GM19099 (cell line): ENCODE results near the gene USP46.

Experiments
- POLR2A ChIP-seq: IDR thresholded peaks from 3 replicates; pipeline ENCODE4 v1.6.1; 2011; ENCODE audit warnings: low read depth; ENCODE audit not compliant: insufficient read length; ENCODE audit errors: extremely low read depth

USP46 gene

DNA sequence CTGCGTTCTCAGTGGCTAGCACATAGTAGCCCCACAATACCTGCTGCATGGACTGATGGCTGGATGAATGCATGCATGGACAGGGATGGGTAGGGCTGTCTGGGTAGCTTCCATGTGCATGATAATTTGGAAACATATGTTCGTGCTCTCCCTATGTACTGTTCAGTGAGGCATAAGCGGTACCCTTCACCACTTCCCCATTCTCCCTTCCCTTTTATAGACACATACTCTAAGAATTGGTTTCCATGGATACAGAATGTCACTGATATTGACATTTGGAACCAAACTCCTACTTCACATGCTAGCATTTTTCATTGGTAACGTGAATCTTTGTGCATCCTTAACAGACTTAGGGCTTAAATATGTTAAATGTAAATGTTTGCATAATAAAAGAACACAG, 20.4 kb downstream of the USP46 start:
- no peak for TF ChIP-seq POLR2A

DNA sequence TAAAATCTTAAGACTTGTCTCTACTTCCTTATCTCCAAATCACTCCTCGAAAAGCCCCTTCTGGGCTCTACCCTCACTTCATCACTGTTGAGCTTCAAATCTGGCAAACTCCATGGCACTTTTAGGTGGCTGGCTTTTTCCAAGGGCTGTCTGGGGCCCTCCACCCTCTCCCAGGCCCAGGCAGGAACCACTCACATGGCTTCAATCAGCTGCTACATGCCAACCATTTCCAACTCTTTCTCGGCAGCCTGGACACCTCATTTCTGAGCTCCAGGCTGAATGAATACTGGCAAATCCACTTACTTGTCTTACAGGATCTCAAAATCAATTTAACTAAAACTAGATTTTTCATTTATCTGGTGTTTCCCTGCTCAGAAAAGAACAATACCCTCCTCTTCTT, 22.0 kb downstream of the USP46 start:
- no peak for TF ChIP-seq POLR2A

DNA sequence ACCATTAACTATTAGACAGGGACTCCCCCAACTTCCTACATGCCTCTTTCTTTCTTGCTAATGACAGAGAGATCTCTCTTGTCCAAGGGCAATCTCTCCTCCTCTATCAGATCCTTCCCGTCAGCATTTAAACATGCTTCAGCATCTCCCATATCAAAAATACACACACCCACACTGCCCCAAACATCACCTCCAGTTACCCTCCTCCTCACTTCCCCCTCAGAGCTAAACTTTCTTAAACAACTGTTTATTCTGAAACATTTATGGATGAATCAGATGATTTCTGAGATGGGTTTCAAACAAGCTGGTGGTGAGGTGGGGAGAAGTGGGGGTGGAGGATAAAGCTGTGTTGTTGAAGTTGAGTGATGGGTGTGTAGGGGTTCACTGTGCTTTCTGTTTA, 23.5 kb downstream of the USP46 start:
- TF ChIP-seq POLR2A, result no peak

DNA sequence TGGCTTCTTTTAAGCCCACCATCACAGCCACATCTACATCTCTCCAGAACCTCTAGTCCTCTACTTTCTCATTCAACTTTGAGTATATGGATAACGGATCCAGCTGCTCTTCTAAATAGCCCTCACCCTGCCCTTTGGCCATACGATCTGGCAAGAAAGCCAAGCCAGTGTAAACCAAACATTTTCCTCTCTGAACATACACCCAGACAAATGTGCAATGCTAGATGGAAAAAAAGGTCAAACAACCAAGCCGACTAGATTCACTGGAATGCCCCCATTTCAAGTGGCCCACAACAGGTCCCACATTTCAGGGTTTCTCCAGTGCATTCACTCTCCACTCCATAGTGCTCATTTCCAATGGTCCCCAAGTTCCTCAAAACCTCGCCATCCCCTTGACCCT, 24.0 kb downstream of the USP46 start:
- TF ChIP-seq POLR2A, result no peak

DNA sequence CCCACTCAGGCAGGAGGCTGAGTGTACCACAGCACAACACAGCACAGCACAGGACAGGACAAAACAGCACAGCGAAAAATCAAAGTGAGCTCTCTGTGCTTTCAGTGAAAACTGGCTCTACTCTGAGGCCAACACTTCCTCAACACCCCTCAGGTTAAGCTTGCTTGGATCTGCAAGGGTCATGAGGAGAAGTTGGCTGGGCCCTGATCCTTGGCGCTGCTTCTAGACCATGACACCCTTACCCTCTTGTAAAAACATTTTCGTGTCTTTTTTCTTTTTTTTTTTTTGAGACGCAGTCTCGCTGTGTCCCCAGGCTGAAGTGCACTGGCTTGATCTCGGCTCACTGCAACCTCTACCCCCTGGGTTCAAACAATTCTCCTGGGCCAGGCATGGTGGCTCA, 25.3 kb downstream of the USP46 start:
- TF ChIP-seq POLR2A, result no peak

DNA sequence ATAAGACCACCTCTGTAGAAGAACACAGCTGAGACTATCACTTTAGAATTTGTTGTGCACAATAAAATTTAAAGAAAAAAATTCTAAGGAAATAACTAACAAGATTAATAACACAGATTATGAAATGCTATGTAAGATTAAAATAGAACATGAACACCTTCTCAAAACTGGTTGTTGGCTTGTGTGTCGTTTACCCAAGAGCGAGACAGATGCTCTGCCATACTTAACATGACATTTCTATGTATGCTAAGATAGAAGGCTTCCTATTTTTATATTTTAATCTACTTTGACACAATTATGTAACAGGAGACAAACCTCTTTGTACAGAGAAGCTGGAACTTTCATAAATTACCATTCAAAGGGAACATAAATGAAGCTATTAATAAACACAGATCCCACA, 30.1 kb downstream of the USP46 start:
- no peak for TF ChIP-seq POLR2A

DNA sequence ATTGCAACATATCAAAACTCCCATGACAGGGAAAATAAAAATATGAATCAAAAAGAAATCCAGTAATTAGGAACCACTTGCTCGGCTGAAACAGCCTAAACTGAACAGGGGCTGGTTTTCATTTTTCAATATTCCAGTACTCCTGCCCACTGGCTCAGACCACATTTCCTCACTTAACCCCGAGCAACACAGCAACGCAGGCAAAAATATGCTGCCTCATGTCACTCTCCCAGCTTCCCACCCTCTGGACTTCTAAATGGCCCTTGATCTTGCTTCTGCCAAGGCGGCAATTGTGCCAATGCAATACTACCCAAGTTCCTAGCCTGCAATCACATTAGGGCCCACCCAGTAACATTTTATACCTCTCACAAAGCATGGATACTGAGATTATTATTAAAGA, 30.6 kb downstream of the USP46 start:
- no peak for TF ChIP-seq POLR2A

DNA sequence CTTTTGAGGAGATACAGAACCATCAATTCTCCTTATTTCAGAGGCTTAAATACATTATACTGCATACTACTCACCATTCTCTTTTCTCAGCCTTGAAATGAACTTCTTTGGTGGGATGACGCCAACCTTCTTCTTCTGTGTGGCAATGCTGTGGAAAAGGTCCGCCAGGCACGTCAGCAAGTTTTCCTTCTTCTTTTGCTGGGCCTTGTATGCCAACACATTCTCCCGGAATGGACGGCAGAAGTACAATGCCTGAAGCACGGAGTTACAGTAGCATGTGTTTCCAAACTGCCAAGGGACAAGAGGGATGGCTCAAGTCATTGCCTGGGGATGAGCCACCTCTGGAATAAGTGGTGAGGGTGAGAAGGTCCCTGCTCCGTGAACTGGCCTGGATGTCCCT, 31.2 kb downstream of the USP46 start:
- no peak for TF ChIP-seq POLR2A

DNA sequence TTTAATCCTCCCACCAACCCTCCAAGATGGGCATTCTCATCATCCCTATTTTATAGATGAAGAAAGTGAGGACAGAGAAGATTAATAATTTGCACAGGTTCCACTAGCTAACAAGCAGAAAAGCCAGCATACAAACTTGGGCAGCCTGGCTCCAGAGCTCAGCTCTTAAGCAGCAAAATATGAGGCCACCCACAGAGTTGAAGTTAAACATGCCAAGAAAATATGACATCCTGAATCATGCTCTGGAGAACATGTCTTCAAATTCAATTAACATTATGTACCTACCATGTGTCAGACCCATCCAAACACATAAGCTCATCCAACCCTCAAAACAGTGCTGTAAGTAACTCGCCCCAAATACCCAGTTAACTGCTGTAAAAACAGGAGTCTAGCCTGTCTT, 33.9 kb downstream of the USP46 start:
- TF ChIP-seq POLR2A, result no peak

DNA sequence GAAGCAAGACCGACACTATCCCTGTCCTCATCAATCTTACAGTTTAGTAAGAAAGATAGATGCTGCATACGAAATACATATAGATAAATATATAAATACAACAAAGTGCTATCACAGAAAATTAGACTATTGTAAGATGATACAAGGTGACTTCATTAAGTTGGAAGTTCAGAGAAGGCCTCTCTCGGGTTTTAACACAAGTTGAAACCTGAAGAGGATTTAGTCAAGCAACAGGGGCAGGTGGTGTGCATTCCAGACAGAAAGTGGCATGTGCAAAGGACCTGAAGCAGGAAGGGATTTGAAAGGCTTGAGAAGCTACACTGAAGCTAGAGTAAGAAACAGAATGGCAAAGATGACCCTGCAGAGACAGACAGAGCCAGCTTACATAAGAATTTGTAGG, 36.5 kb downstream of the USP46 start:
- no peak for TF ChIP-seq POLR2A

DNA sequence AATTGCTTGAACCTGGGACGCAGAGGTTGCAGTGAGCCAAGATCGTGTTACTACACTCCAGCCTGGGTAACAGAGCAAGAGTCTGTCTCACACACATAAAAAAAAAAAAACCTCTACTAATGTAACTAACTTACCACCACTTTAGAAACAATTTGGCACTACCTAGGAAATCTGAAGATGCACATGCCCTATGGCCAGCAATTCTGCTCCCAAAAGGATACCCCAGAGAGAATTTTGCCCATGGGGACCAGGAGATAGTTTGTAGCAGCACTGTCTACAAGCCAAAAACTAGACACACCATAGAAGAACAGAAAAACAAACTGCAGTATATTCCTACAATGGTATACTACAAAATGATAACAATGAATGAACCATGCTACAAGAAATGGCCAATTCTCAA, 37.5 kb downstream of the USP46 start:
- TF ChIP-seq POLR2A, result no peak

DNA sequence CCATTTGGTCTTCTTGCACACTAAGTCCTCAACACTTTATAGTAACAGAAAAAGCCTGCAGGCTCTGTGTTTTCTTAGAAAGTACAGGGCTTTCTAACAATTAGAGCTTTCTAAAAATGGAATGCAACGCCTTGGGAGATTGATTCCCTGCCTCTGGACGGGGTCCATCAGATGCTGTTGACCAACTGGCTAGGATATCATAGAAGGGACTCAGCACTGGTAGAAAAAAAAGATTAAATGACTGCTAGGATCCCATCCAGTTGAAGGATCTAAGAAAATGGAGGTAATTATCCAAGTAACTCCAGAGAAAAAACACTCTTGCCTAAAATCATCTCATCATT, 39.5 kb downstream of the USP46 start:
- TF ChIP-seq POLR2A, result no peak

DNA sequence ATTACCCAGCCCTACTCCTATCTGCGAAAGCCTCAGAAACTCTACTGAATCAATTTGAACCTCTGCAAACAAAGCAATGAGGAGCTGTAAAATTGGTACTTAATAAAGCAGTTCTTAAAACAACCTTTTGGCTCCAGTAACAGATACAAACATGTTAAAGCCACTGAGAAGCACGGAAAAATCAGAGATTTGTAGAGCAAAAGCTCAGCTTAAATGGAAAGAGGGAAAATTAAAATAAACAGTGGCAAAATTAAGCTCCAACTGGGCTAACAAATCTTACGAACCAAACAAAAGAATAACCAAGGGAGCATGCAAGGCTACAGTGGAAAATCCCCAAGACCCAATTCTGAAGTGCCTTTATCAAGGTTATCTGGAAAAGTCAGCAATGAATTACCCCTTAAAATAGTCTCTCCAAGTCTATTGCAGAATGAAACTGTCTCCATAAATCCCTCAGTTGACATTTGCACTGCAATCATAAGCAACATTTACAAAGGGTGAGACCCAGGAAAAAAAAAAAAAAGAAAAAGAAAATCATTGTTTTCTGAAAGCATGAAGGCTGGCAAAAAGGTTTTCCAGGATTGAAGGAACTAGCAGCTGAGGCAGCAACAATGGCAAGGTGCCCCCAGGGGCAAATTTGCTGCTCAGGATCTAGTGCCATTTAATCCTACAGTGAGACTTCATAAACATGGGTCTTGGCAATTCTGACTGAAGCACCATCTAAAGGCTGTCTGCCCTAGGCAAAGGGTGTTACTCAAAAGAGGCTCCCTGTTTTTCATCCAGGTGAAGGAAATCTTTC, 40.1 kb downstream of the USP46 start:
- no peak for TF ChIP-seq POLR2A

DNA sequence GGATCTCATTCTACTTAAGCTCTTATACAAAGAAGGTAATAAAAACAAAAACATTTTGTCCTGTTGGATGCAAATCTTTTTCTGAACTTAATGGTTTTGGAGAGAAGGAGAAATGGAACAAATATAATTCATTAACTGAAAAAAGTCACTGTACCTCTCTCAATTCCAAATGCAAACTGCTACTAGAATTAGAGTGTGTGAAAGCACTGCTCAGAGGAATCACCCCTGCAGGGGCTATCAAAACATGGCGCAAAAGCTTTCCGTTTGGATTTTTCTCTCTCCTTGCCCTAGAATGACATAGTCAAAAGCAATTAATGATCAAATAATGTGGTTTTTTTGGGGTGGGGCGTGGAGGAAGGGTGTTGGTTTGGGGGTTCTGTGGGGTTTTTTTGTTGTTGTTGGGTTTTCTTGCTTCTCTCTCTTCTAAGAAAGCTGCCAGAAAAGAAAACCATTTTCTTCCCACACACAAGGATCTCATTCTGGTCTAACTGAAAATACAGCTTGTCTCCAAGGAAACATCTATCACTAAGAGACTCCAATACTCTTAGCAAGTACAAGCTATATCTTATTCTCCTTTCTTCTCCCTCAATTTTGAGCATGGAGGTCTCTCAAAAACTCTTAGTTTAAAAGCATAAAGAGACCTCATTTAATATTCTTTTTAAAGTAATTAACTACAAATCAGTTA, 41.6 kb downstream of the USP46 start:
- no peak for TF ChIP-seq POLR2A

DNA sequence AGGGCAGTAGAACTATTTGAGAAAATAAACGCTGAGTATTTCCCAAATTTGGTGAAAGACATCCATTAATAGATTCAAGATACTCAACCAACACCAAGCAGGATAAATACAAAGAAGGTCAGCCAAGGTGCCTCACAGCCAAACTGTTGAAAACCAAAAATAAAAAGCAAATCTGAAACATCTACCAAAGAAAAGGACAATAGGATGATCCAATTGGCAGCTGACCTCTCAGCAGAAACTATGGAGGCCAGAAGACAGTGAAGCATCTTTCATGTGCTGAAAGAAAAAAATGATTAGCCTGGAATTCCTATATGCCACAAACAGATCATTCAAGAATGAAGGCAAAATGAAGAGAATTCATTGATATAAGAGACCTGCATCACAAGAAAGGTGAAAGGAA, 44.9 kb downstream of the USP46 start:
- no peak for TF ChIP-seq POLR2A

DNA sequence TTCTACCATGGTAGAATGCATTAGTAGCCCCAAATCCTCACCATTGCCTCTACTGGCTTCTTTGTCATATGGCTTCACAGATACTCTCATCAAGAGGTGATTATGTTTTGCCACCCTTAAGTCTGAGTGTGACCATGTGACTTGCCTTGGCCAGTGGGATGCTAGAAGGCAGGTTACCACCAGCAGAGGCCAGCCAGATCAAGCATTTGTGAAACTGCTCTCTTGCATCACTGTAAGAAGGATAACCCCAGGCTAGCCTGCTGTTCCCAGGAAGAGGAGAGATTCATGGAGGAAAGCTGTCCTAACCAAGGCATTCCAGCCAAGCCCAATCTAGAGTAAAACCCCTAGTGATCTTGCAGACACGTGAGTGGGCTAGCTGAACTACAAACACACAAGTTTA, 46.8 kb downstream of the USP46 start:
- TF ChIP-seq POLR2A, result no peak
